ENCODE results near the gene RELCH.

DNA sequence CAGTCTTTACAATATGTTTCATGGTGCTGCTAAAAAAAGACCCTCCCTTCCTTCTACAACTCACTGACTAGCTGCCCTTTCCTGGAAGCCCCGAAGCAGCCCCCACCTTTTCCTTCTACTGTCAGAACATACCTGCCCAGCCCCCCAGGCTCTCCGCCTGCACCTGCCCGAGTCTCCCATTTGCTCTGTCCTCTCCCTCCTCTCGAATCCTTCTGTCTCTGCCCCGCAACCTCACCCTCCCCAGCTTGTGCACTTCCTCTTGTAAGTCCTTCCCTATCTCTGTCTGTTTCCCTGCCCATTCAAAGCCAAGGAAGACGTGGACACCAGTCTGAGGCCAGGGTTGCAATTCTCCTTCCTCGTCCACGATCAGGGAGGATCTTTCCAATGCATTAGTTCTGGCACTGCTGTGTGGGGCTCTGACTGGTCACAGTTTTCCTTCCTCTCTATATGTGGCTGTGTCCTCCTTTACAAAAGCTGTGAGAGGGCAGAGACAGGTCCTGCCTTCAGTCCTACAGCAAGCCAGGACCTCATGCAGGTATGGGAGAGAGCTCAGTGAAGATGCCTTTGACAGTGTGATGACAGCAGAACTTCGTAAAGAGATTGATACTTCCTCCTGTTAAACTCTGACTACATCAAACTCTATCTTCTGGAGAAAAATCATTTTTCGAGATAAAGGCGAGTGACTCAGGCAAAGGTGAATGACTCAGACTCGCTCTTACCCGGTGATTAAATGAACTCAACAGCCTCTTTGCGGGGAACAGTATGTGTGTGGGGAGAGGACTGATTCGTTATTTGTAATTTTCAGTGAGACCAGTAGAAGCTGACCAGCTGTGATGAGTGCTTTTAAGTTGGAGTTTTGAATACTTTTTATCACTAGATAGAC lies 152.3 kb downstream of the RELCH start:
- TF ChIP-seq, protein P1, sequence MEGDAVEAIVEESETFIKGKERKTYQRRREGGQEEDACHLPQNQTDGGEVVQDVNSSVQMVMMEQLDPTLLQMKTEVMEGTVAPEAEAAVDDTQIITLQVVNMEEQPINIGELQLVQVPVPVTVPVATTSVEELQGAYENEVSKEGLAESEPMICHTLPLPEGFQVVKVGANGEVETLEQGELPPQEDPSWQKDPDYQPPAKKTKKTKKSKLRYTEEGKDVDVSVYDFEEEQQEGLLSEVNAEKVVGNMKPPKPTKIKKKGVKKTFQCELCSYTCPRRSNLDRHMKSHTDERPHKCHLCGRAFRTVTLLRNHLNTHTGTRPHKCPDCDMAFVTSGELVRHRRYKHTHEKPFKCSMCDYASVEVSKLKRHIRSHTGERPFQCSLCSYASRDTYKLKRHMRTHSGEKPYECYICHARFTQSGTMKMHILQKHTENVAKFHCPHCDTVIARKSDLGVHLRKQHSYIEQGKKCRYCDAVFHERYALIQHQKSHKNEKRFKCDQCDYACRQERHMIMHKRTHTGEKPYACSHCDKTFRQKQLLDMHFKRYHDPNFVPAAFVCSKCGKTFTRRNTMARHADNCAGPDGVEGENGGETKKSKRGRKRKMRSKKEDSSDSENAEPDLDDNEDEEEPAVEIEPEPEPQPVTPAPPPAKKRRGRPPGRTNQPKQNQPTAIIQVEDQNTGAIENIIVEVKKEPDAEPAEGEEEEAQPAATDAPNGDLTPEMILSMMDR (IDR thresholded peaks at IDR 0.05), result no peak
- no peak for TF ChIP-seq POLR2A (IDR thresholded peaks at IDR 0.05)
